Measurements from ENCODE around the gene SPARC.

DNA sequence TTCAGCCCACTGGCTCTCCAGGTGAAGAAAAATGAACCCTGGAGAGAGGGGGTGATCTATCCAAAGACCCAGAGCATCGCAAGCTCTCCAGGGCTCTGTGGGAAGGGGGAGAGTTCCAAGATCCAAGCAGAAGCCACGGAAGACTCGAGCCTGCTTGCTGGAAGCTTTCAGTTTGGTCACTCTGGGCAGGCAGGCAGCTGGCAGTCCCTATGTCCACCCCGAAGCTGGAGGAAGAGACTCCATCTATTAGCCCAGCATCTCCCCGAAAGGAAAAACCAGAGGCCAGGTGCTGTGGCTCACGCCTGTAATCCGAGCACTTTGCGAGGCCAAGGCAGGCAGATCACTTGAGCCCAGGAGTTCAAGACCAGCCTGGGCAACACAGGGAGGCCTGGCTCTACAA lies 10.7 kb upstream of the SPARC start:
- TF ChIP-seq, protein P1, sequence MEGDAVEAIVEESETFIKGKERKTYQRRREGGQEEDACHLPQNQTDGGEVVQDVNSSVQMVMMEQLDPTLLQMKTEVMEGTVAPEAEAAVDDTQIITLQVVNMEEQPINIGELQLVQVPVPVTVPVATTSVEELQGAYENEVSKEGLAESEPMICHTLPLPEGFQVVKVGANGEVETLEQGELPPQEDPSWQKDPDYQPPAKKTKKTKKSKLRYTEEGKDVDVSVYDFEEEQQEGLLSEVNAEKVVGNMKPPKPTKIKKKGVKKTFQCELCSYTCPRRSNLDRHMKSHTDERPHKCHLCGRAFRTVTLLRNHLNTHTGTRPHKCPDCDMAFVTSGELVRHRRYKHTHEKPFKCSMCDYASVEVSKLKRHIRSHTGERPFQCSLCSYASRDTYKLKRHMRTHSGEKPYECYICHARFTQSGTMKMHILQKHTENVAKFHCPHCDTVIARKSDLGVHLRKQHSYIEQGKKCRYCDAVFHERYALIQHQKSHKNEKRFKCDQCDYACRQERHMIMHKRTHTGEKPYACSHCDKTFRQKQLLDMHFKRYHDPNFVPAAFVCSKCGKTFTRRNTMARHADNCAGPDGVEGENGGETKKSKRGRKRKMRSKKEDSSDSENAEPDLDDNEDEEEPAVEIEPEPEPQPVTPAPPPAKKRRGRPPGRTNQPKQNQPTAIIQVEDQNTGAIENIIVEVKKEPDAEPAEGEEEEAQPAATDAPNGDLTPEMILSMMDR (IDR thresholded peaks at IDR 0.05; ENCODE audit: low read depth, low read length): no peak
- TF ChIP-seq EZH2phosphoT487 (IDR thresholded peaks at IDR 0.05; ENCODE audit: low read depth): no peak

Data from OCI-LY3 (cell line).